ENCODE data around the gene KLHL17. TPM values are rescaled to one million over a fixed set of nuclear protein-coding genes. Genes with fewer than 3 reads are reported as not detected.
A peak's percentile ranks its signal among the peaks of the same experiment; 100 is the strongest.

Gene KLHL17
- total RNA-seq, 1 experiment from 2014 or later, result 41.4 TPM

- H3K23me2 ChIP-seq (ENCODE audit: insufficient read length, low read depth, low read length, poor library complexity, severe bottlenecking), result peaks cover 9% of the 10 kb centered on the region
- no peaks in the 10 kb centered on the region for H3K4me1 ChIP-seq (ENCODE audit: insufficient read depth, low read length)
- no peaks in the 10 kb centered on the region for H3K79me1 ChIP-seq (ENCODE audit: insufficient read depth, low read depth, low read length, poor library complexity, severe bottlenecking)
- H3K27me3 Mint-ChIP-seq (ENCODE audit: low read depth), result peaks cover 14% of the 10 kb centered on the region
- peaks cover 0 to 6% of the 10 kb centered on the region in 2 experiments; a peak in 3 of 5 replicates for H3K9me3 Mint-ChIP-seq
- no peak overlapping the region for H4K91ac ChIP-seq (ENCODE audit: insufficient read length, low read depth, low read length)
- H2BK12ac ChIP-seq (ENCODE audit: insufficient read length, low read depth, low read length), result no peak overlapping the region
- no peak overlapping the region for H2BK120ac ChIP-seq (ENCODE audit: low read depth, low read length, poor library complexity, severe bottlenecking)
- H2BK5ac ChIP-seq (ENCODE audit: insufficient read length, low read length), result no peak overlapping the region
- peaks cover 19 to 29% of the 10 kb centered on the region in 2 experiments for H3K4me1 Mint-ChIP-seq
- H3K4me3 Mint-ChIP-seq, result peak overlapping the region; percentile 79 to 85
- no peaks in the 10 kb centered on the region; a peak in 1 of 7 replicates for H3K36me3 Mint-ChIP-seq (ENCODE audit: insufficient read depth in 1 of 3, low read depth in 3 of 3)
- H3K4ac ChIP-seq (ENCODE audit: low read depth, low read length), result no peak overlapping the region
- H3K23ac ChIP-seq (ENCODE audit: insufficient read length, low read depth, low read length), result no peak overlapping the region
- no peak overlapping the region for H3K27ac ChIP-seq (ENCODE audit: insufficient read length, low read depth, low read length)
- H3K27me3 ChIP-seq (ENCODE audit: insufficient read depth, low read length), result no peaks in the 10 kb centered on the region
- peak overlapping the region; percentile 54 for H3K4me2 ChIP-seq (ENCODE audit: insufficient read depth, insufficient read length, low read length)
- H3K14ac ChIP-seq (ENCODE audit: insufficient read depth, low read length), result peak overlapping the region; percentile 77
- H2BK15ac ChIP-seq (ENCODE audit: low read depth, low read length), result no peak overlapping the region
- H4K20me1 ChIP-seq (ENCODE audit: control insufficient read depth, insufficient read depth, insufficient read length), result no peaks in the 10 kb centered on the region
- H3K9me3 ChIP-seq (ENCODE audit: control insufficient read depth, low read depth, low read length), result no peaks in the 10 kb centered on the region
- H3K9ac ChIP-seq (ENCODE audit: extremely low read depth, insufficient read length, low read length), result no peak overlapping the region
- peak; percentile 59 for DNase-seq
- TF ChIP-seq, protein P1, sequence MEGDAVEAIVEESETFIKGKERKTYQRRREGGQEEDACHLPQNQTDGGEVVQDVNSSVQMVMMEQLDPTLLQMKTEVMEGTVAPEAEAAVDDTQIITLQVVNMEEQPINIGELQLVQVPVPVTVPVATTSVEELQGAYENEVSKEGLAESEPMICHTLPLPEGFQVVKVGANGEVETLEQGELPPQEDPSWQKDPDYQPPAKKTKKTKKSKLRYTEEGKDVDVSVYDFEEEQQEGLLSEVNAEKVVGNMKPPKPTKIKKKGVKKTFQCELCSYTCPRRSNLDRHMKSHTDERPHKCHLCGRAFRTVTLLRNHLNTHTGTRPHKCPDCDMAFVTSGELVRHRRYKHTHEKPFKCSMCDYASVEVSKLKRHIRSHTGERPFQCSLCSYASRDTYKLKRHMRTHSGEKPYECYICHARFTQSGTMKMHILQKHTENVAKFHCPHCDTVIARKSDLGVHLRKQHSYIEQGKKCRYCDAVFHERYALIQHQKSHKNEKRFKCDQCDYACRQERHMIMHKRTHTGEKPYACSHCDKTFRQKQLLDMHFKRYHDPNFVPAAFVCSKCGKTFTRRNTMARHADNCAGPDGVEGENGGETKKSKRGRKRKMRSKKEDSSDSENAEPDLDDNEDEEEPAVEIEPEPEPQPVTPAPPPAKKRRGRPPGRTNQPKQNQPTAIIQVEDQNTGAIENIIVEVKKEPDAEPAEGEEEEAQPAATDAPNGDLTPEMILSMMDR (conservative IDR thresholded peaks at IDR 0.05), result no peak
- peak overlapping the region; percentile 40 for H3K18ac ChIP-seq (ENCODE audit: insufficient read length, low read depth, low read length)
- H3T11ph ChIP-seq (ENCODE audit: low read length), result no peak overlapping the region
- H4K8ac ChIP-seq (replicated peaks; ENCODE audit: insufficient read length, low read depth, low read length), result no peak overlapping the region
- no peak overlapping the region for H4K5ac ChIP-seq (ENCODE audit: insufficient read length, low read depth, low read length)
- H2AFZ ChIP-seq (ENCODE audit: low read length), result no peak overlapping the region
- no peak overlapping the region for H2AK5ac ChIP-seq (ENCODE audit: insufficient read length, low read length)
- H3K56ac ChIP-seq (ENCODE audit: insufficient read length, low read depth, low read length), result no peak overlapping the region
- no CpG with 5 or more reads among the region's 41 CpGs for WGBS (ENCODE audit: extremely low coverage, insufficient read length, low lambda C conversion rate)
- H3K27ac Mint-ChIP-seq, result peak overlapping the region in 2 of 3 experiments; percentile 40 to 97; a peak in 2 of 7 replicates
- H3K79me2 ChIP-seq (ENCODE audit: insufficient read depth, low read length), result no peaks in the 10 kb centered on the region
- no peak overlapping the region for H2BK20ac ChIP-seq (ENCODE audit: low read depth, low read length, poor library complexity, severe bottlenecking)
Measured at GRCh38 chr1:1013922-1014648, 53.7 kb downstream of the KLHL17 start.

All from H9 (cell line).